H1 (cell line): ENCODE measurements around the gene NR4A1. TPM values are rescaled to one million over a fixed set of nuclear protein-coding genes. Genes with fewer than 3 reads are reported as not detected.

Experiments
- CTCF ChIA-PET: fragments of 300-600 bp; sonication (Branson Sonifier 250); formaldehyde crosslinking; loops from one replicate; lab custom pipeline; 2021; ENCODE audit not compliant: partially characterized antibody; lab: Charles Lee
- POLR2A ChIA-PET: fragments of 300-600 bp; sonication (Branson Sonifier 250); formaldehyde crosslinking; loops from one replicate; lab custom pipeline; 2021; ENCODE audit warnings: inconsistent platforms; ENCODE audit not compliant: partially characterized antibody; lab: Charles Lee
- DNase-seq, 2 experiments: peaks; one replicate each; pipeline versions ENCODE4 v3.0.0 to v3.0.0-alpha.2; 2010 to 2022; ENCODE audit warnings: low spot score in 2 of 2, low read depth in 1 of 2, mixed read lengths in 1 of 2
- FAIRE-seq: peaks from 2 replicates; lab custom pipeline; 2011; peaks lifted over from hg19 to GRCh38; lab: Jason Lieb, UNC
- H2AFZ ChIP-seq: 2 replicates; pipeline ENCODE4 v1.8.1; 2012; ENCODE audit warnings: low read length, inconsistent platforms
- H2AK5ac ChIP-seq: 2 replicates; pipeline ENCODE4 v1.6.1; 2013; ENCODE audit warnings: low read depth, low read length
- H2BK120ac ChIP-seq: replicated peaks from 2 replicates; pipeline ENCODE3; 2013; ENCODE audit warnings: low read depth, low read length, inconsistent platforms
- H2BK12ac ChIP-seq: 2 replicates; pipeline ENCODE4 v1.6.1; 2013; ENCODE audit warnings: low read depth, low read length
- H2BK15ac ChIP-seq: 2 replicates; pipeline ENCODE4 v1.6.1; 2013; ENCODE audit warnings: low read length
- H2BK20ac ChIP-seq: 2 replicates; pipeline ENCODE4 v1.6.1; 2013; ENCODE audit warnings: low read length
- H2BK5ac ChIP-seq: 2 replicates; pipeline ENCODE4 v1.6.1; 2013; ENCODE audit warnings: low read depth, low read length
- H3K14ac ChIP-seq: 2 replicates; pipeline ENCODE4 v1.6.1; 2013; ENCODE audit warnings: inconsistent platforms; ENCODE audit not compliant: insufficient read length
- H3K18ac ChIP-seq: 2 replicates; pipeline ENCODE4 v1.6.1; 2013; ENCODE audit warnings: low read length; ENCODE audit errors: extremely low read depth
- H3K23ac ChIP-seq: 2 replicates; pipeline ENCODE4 v1.6.1; 2013; ENCODE audit warnings: inconsistent platforms; ENCODE audit not compliant: insufficient read length
- H3K23me2 ChIP-seq: 2 replicates; pipeline ENCODE4 v1.6.1; 2013; ENCODE audit warnings: low read depth, low read length
- H3K27ac ChIP-seq: 2 replicates; pipeline ENCODE4 v1.6.1; 2011; ENCODE audit warnings: low read depth, low read length, inconsistent platforms
- H3K27me3 ChIP-seq, 4 experiments: replicated peaks in 1 of 4; 1 replicate in 1 of 4; 2 replicates in 3 of 4; pipeline versions ENCODE4 v1.6.1 to v1.8.1; 2011 to 2013; ENCODE audit warnings: low read length in 3 of 4, mild to moderate bottlenecking in 3 of 4, inconsistent platforms in 2 of 4, mixed read lengths in 2 of 4, moderate library complexity in 1 of 4; ENCODE audit not compliant: control insufficient read depth in 3 of 4, insufficient read depth in 3 of 4; ENCODE audit errors: extremely low read depth in 1 of 4
- H3K36me3 ChIP-seq, 4 experiments: 2 replicates each; pipeline versions ENCODE4 v1.6.1 to v1.8.1; 2011 to 2013; ENCODE audit warnings: mild to moderate bottlenecking in 4 of 4, low read length in 3 of 4, moderate library complexity in 2 of 4, control low read depth in 1 of 4, inconsistent platforms in 1 of 4; ENCODE audit not compliant: insufficient read depth in 4 of 4, control insufficient read depth in 2 of 4
- H3K4ac ChIP-seq: replicated peaks from 2 replicates; pipeline ENCODE3; 2013; ENCODE audit warnings: low read length, low read depth, mixed read lengths, inconsistent platforms; ENCODE audit not compliant: insufficient read length
- H3K4me1 ChIP-seq, 4 experiments: replicated peaks in 1 of 4; 1 replicate in 1 of 4; 2 replicates in 3 of 4; pipeline versions ENCODE4 v1.6.1 to v1.8.1; 2011 to 2013; ENCODE audit warnings: low read length in 3 of 4, inconsistent platforms in 2 of 4, mixed read lengths in 1 of 4; ENCODE audit not compliant: insufficient read depth in 4 of 4, control insufficient read depth in 3 of 4
- H3K4me2 ChIP-seq, 2 experiments: 2 replicates each; pipeline versions ENCODE4 v1.6.1 to v1.8.1; 2011 to 2013; ENCODE audit warnings: low read depth in 2 of 2, low read length in 2 of 2, control low read depth in 1 of 2, inconsistent platforms in 1 of 2, mild to moderate bottlenecking in 1 of 2; ENCODE audit not compliant: insufficient read depth in 1 of 2
- H3K4me3 ChIP-seq, 4 experiments: fragments of 200-600, 300-600 bp in 1 of 4; sonication (generic), shearing (Covaris generic), sonication (Bioruptor Twin) in 1 of 4; 2 replicates each; pipeline versions ENCODE4 v1.5.1 to v1.8.1; 2011 to 2016; ENCODE audit warnings: low read length in 4 of 4, low read depth in 3 of 4, control low read depth in 2 of 4, inconsistent platforms in 2 of 4, mild to moderate bottlenecking in 2 of 4, mixed read lengths in 1 of 4, moderate library complexity in 1 of 4; ENCODE audit not compliant: insufficient read depth in 2 of 4; ENCODE audit errors: extremely low read depth in 1 of 4
- H3K56ac ChIP-seq: replicated peaks from 2 replicates; pipeline ENCODE3; 2013; ENCODE audit warnings: low read depth, mild to moderate bottlenecking, mixed read lengths, low read length, inconsistent platforms; ENCODE audit not compliant: insufficient read length
- H3K79me1 ChIP-seq: 2 replicates; pipeline ENCODE4 v1.6.1; 2013; ENCODE audit warnings: low read depth, low read length, control low read depth
- H3K79me2 ChIP-seq, 2 experiments: 2 replicates each; pipeline versions ENCODE4 v1.6.1 to v1.8.1; 2012 to 2013; ENCODE audit warnings: low read length in 2 of 2, mild to moderate bottlenecking in 2 of 2, inconsistent platforms in 1 of 2; ENCODE audit not compliant: insufficient read depth in 2 of 2, control insufficient read depth in 1 of 2
- H3K9ac ChIP-seq, 4 experiments: replicated peaks in 1 of 4; 1 replicate in 1 of 4; 2 replicates in 3 of 4; pipeline versions ENCODE4 v1.6.1 to v1.8.1; 2011 to 2013; ENCODE audit warnings: low read depth in 3 of 4, low read length in 3 of 4, control low read depth in 2 of 4, mild to moderate bottlenecking in 2 of 4, moderate library complexity in 2 of 4, inconsistent platforms in 1 of 4; ENCODE audit errors: extremely low read depth in 1 of 4
- H3K9me3 ChIP-seq, 2 experiments: 2 replicates each; pipeline versions ENCODE4 v1.6.1 to v1.8.1; 2012 to 2013; ENCODE audit warnings: mild to moderate bottlenecking in 2 of 2, moderate library complexity in 2 of 2, control low read depth in 1 of 2, inconsistent platforms in 1 of 2, low read depth in 1 of 2, low read length in 1 of 2, mixed read lengths in 1 of 2; ENCODE audit not compliant: insufficient read depth in 2 of 2
- H4K20me1 ChIP-seq, 2 experiments: replicated peaks in 1 of 2; 2 replicates each; pipeline versions ENCODE3 to v1.8.1; 2011 to 2013; ENCODE audit warnings: inconsistent platforms in 2 of 2, low read length in 2 of 2, mild to moderate bottlenecking in 1 of 2; ENCODE audit not compliant: insufficient read depth in 2 of 2, control insufficient read depth in 1 of 2
- H4K5ac ChIP-seq: 2 replicates; pipeline ENCODE4 v1.6.1; 2013; ENCODE audit warnings: low read length, low read depth, mixed read lengths, inconsistent platforms; ENCODE audit not compliant: insufficient read length
- H4K8ac ChIP-seq: 2 replicates; pipeline ENCODE4 v1.8.0; 2013; ENCODE audit warnings: mild to moderate bottlenecking, moderate library complexity, low read length, inconsistent platforms; ENCODE audit not compliant: insufficient read depth; ENCODE audit errors: extremely low read depth
- H4K91ac ChIP-seq: replicated peaks from 2 replicates; pipeline ENCODE3; 2013; ENCODE audit warnings: low read length, mixed read lengths, inconsistent platforms; ENCODE audit not compliant: insufficient read length
- BRCA1 ChIP-seq: IDR thresholded peaks from 2 replicates; pipeline ENCODE4 v1.6.1; 2012; ENCODE audit warnings: low read depth, low read length, improper control_type of control experiment
- CBX8 ChIP-seq: fragments of 300-800, 300-1000 bp; sonication (generic); IDR thresholded peaks from 2 replicates; pipeline ENCODE4 v1.7.1; 2016; ENCODE audit warnings: low read depth, low read length, borderline replicate concordance
- CEBPB ChIP-seq: IDR thresholded peaks from 2 replicates; pipeline ENCODE4 v1.6.1; 2012; ENCODE audit warnings: low read depth, low read length
- HDAC2 ChIP-seq, 2 experiments: fragments of 300-600 bp in 1 of 2; sonication (generic) in 1 of 2; IDR thresholded peaks; 2 replicates each; pipeline ENCODE4 v1.6.1; 2011 to 2012; ENCODE audit warnings: low read depth in 2 of 2, low read length in 2 of 2, mild to moderate bottlenecking in 2 of 2, moderate library complexity in 2 of 2, borderline replicate concordance in 1 of 2, inconsistent platforms in 1 of 2
- JUND ChIP-seq: IDR thresholded peaks from 2 replicates; pipeline ENCODE4 v1.6.1; 2011; ENCODE audit warnings: mild to moderate bottlenecking, improper control_type of control experiment, low read length
- KDM4A ChIP-seq: IDR thresholded peaks from one replicate; pipeline ENCODE4 v1.7.1; 2012; ENCODE audit warnings: low read depth, mild to moderate bottlenecking, moderate library complexity, low read length, inconsistent platforms; ENCODE audit not compliant: severe bottlenecking
- NRF1 ChIP-seq: IDR thresholded peaks from 2 replicates; pipeline ENCODE4 v1.6.1; 2011; ENCODE audit warnings: mild to moderate bottlenecking, low read depth, low read length, improper control_type of control experiment
- SAP30 ChIP-seq: fragments of 300-600 bp; sonication (generic); IDR thresholded peaks from 2 replicates; pipeline ENCODE4 v1.7.1; 2012; ENCODE audit warnings: low read length, moderate library complexity, mild to moderate bottlenecking, inconsistent platforms; ENCODE audit not compliant: insufficient read depth, insufficient replicate concordance
- SP1 ChIP-seq: IDR thresholded peaks from 2 replicates; pipeline ENCODE4 v1.6.1; 2011; ENCODE audit warnings: low read depth, low read length
- SUZ12 ChIP-seq: fragments of 200-600 bp; sonication (generic); IDR thresholded peaks from 2 replicates; pipeline ENCODE4 v1.6.1; 2012; ENCODE audit warnings: mild to moderate bottlenecking, inconsistent platforms, low read length, moderate library complexity, mixed read lengths
- TAF1 ChIP-seq: IDR thresholded peaks from 2 replicates; pipeline ENCODE4 v1.6.1; 2011; ENCODE audit warnings: mild to moderate bottlenecking, low read depth, low read length
- TBP ChIP-seq: IDR thresholded peaks from 2 replicates; pipeline ENCODE4 v1.6.1; 2011; ENCODE audit warnings: low read depth, low read length, improper control_type of control experiment
- WGBS, 2 experiments: shearing (Covaris generic) in 1 of 2; methylation state at CpG; one replicate each; pipeline versions ENCODE4 v1.1.6 to v1.1.7; 2013 to 2015; ENCODE audit warnings: low lambda C conversion rate in 2 of 2, mixed read lengths in 2 of 2, inconsistent platforms in 1 of 2, low coverage in 1 of 2, missing lambda C conversion rate in 1 of 2; ENCODE audit not compliant: insufficient replicate concordance in 2 of 2, insufficient coverage in 1 of 2, insufficient read length in 1 of 2; ENCODE audit errors: extremely low coverage in 1 of 2, missing lambda C conversion rate in 1 of 2; 5-methylcytosine and 5-hydroxymethylcytosine counted together
- polyA plus RNA-seq, 7 experiments: library from polyadenylated mRNA; depleted of rRNA in 3 of 7; stranded (reverse) in 5 of 7; unstranded in 2 of 7; fragments of >200 nt in 5 of 7; fragments of 200-250 nt in 2 of 7; gene quantifications; 1 replicate in 5 of 7; 2 replicates in 1 of 7; 4 replicates in 1 of 7; pipeline versions ENCODE4 v1.2.1 to v1.2.3, GENCODE V29; 2011 to 2013; ENCODE audit warnings: missing spikeins in 2 of 7, mixed read lengths in 2 of 7
- total RNA-seq: library from RNA; stranded (reverse); fragmentation: NEBNext Ultra II Directional; extraction: Animal tissue kit (Norgen Biotek cat#: 25700); gene quantifications from 2 replicates; pipeline ENCODE4 v1.2.1, GENCODE V29; 2021

NR4A1 gene
- total and polyA plus RNA-seq, 2 of the 8 experiments (the other 6 are each of a cell fraction or from before 2014, with no cell fraction given): 18.7 to 23.3 TPM

GRCh38 chr12:52005903-52006703 is 45.1 kb upstream of the NR4A1 start:
- H2BK15ac ChIP-seq: peak overlapping the region; percentile 38; the same call in 1 of the 2 replicates
- H3K27me3 ChIP-seq: peaks cover 19 to 51% (median 47%) of the 10 kb centered on the region in 4 experiments
- H3K4me3 ChIP-seq: peak overlapping the region; percentile 46 to 74 (median 52)
- CTCF ChIA-PET: interaction anchor here (0.6 to 38.2 kb wide), 8 partner anchors 9 to 84 kb away, joined by 3 to 1249 read pairs (median 8); no protein-coding TSS in a partner anchor
- H4K20me1 ChIP-seq: no peaks in the 10 kb centered on the region
- no peak for DNase-seq
- no peaks in the 10 kb centered on the region for H3K36me3 ChIP-seq
- no peak overlapping the region for H4K91ac ChIP-seq
- no peak overlapping the region for H3K23ac ChIP-seq
- WGBS, 2 experiments: 24% methylated on average over 23 of the region's 28 CpGs; no CpG with 5 or more reads in 1 of the 2 experiments
- H3K9ac ChIP-seq: no peak overlapping the region; a peak in 1 of 7 replicates
- no peak overlapping the region for H2BK12ac ChIP-seq
- peak overlapping the region; percentile 66 to 91 for H3K4me2 ChIP-seq
- no peak overlapping the region for H3K27ac ChIP-seq
- no peak overlapping the region for H4K5ac ChIP-seq
- no peak overlapping the region; the same call in 1 of the 2 replicates for H2BK5ac ChIP-seq
- H3K79me1 ChIP-seq: no peaks in the 10 kb centered on the region
- peak overlapping the region; percentile 21; the same call in 1 of the 2 replicates for H2BK20ac ChIP-seq
- POLR2A ChIA-PET: interaction anchor here (0.6 to 6.5 kb wide), 9 partner anchors 8 to 418 kb away, joined by 3 to 62 read pairs (median 5); no protein-coding TSS in a partner anchor
- no peak overlapping the region for H3K14ac ChIP-seq
- no peaks in the 10 kb centered on the region for H3K79me2 ChIP-seq
- no peak overlapping the region for H3K4ac ChIP-seq
- peaks cover 5 to 33% (median 20%) of the 10 kb centered on the region in 4 experiments for H3K4me1 ChIP-seq
- peaks cover 10% of the 10 kb centered on the region; the same call in 1 of the 2 replicates for H3K23me2 ChIP-seq
- peak overlapping the region; percentile 78 for H4K8ac ChIP-seq
- no peak overlapping the region for H2AK5ac ChIP-seq
- H2BK120ac ChIP-seq: no peak overlapping the region
- FAIRE-seq: no peak
- peak overlapping the region; percentile 13 for H3K18ac ChIP-seq
- no peak overlapping the region for H3K56ac ChIP-seq
- no peaks in the 10 kb centered on the region for H3K9me3 ChIP-seq
- peak overlapping the region; percentile 11; the same call in 1 of the 2 replicates for H2AFZ ChIP-seq
- no peak for TF ChIP-seq NRF1
- no peak for TF ChIP-seq TBP
- TF ChIP-seq BRCA1: no peak
- no peak for TF ChIP-seq JUND
- TF ChIP-seq TAF1: no peak
- TF ChIP-seq KDM4A: no peak
- TF ChIP-seq HDAC2 (IDR thresholded peaks at IDR 0.05; ENCODE audit: borderline replicate concordance in 1 of 2, low read depth in 2 of 2, low read length in 2 of 2): no peak
- no peak for TF ChIP-seq SP1
- no peak for TF ChIP-seq CBX8
- peak; percentile 72 for TF ChIP-seq CEBPB
- TF ChIP-seq SUZ12: peak; percentile 17; the same call in 1 of the 2 replicates
- no peak for TF ChIP-seq SAP30
